H1 (cell line): Measurements from ENCODE around the gene ASGR1.
A peak's percentile ranks its signal among the peaks of the same experiment; 100 is the strongest.

Source experiments
- BRCA1 ChIP-seq: IDR thresholded peaks from 2 replicates; pipeline ENCODE4 v1.6.1; 2012; ENCODE audit warnings: low read depth, low read length, improper control_type of control experiment
- CBX5 ChIP-seq: fragments of 300-800, 300-1000 bp; sonication (generic); IDR thresholded peaks from 2 replicates; pipeline ENCODE4 v1.7.1; 2016; ENCODE audit warnings: antibody characterized with exemption, low read length, low read depth
- EZH2 ChIP-seq: fragments of 200-600 bp; sonication (generic); IDR thresholded peaks from 2 replicates; pipeline ENCODE4 v1.7.1; 2012; ENCODE audit warnings: low read depth, mild to moderate bottlenecking, moderate library complexity, low read length, inconsistent platforms; ENCODE audit not compliant: severe bottlenecking
- HDAC2 ChIP-seq, 2 experiments: fragments of 300-600 bp in 1 of 2; sonication (generic) in 1 of 2; IDR thresholded peaks; 2 replicates each; pipeline ENCODE4 v1.6.1; 2011 to 2012; ENCODE audit warnings: low read depth in 2 of 2, low read length in 2 of 2, mild to moderate bottlenecking in 2 of 2, moderate library complexity in 2 of 2, borderline replicate concordance in 1 of 2, inconsistent platforms in 1 of 2
- POLR2A ChIP-seq, 2 experiments: IDR thresholded peaks; 1 replicate in 1 of 2; 2 replicates in 1 of 2; pipeline ENCODE4 v1.6.1; 2011; ENCODE audit warnings: low read depth in 2 of 2, low read length in 2 of 2, mild to moderate bottlenecking in 2 of 2; ENCODE audit errors: control extremely low read depth in 1 of 2
- POLR2AphosphoS5 ChIP-seq: IDR thresholded peaks from 2 replicates; pipeline ENCODE4 v1.6.1; 2011; ENCODE audit warnings: low read depth, low read length
- SP2 ChIP-seq: IDR thresholded peaks from 2 replicates; pipeline ENCODE4 v1.6.1; 2012; ENCODE audit warnings: mild to moderate bottlenecking, low read length, inconsistent platforms
- SRF ChIP-seq: IDR thresholded peaks from 2 replicates; pipeline ENCODE4 v1.6.1; 2011; ENCODE audit warnings: mild to moderate bottlenecking, low read depth, low read length, moderate library complexity
- ZNF274 ChIP-seq: IDR thresholded peaks from 2 replicates; pipeline ENCODE4 v1.7.0; 2012; ENCODE audit warnings: low read length, borderline replicate concordance; ENCODE audit errors: extremely low read depth
- TF ChIP-seq, protein P1 (sequence below), 3 experiments: IDR thresholded peaks; 1 replicate in 2 of 3; 2 replicates in 1 of 3; pipeline versions ENCODE4 v1.5.1 to v1.6.1; 2011; ENCODE audit warnings: low read length in 3 of 3, mild to moderate bottlenecking in 3 of 3, inconsistent platforms in 2 of 3, low read depth in 1 of 3, moderate library complexity in 1 of 3; ENCODE audit not compliant: insufficient read depth in 1 of 3; ENCODE audit errors: control extremely low read depth in 1 of 3

- TF ChIP-seq POLR2A (IDR thresholded peaks at IDR 0.05; ENCODE audit: control extremely low read depth in 1 of 2, low read depth in 2 of 2, low read length in 2 of 2) (peak in 1 of 2 experiments; percentile 40; a peak in 2 of 3 replicates), HDAC2 (IDR thresholded peaks at IDR 0.05; ENCODE audit: borderline replicate concordance in 1 of 2, low read depth in 2 of 2, low read length in 2 of 2) (no peak), EZH2 (no peak), SP2 (no peak), SRF (no peak), POLR2AphosphoS5 (no peak), ZNF274 (no peak), BRCA1 (no peak), CBX5 (no peak)
- TF ChIP-seq, protein P1, sequence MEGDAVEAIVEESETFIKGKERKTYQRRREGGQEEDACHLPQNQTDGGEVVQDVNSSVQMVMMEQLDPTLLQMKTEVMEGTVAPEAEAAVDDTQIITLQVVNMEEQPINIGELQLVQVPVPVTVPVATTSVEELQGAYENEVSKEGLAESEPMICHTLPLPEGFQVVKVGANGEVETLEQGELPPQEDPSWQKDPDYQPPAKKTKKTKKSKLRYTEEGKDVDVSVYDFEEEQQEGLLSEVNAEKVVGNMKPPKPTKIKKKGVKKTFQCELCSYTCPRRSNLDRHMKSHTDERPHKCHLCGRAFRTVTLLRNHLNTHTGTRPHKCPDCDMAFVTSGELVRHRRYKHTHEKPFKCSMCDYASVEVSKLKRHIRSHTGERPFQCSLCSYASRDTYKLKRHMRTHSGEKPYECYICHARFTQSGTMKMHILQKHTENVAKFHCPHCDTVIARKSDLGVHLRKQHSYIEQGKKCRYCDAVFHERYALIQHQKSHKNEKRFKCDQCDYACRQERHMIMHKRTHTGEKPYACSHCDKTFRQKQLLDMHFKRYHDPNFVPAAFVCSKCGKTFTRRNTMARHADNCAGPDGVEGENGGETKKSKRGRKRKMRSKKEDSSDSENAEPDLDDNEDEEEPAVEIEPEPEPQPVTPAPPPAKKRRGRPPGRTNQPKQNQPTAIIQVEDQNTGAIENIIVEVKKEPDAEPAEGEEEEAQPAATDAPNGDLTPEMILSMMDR (IDR thresholded peaks at IDR 0.05; ENCODE audit: control extremely low read depth in 1 of 3, insufficient read depth in 1 of 3, low read depth in 1 of 3, low read length in 3 of 3), result no peak
Measured at GRCh38 chr17:7130621-7131422, 48.3 kb downstream of the ASGR1 start.
